ENCODE results near the gene FYN.

FYN gene

GRCh38 chr6:111680015-111680712, 193.1 kb downstream of the FYN start:
- Histone ChIP-seq H3K9me3 (no peaks in the 10 kb centered on the region), H3K27ac (no peak overlapping the region), H3K27me3 (no peaks in the 10 kb centered on the region), H3K36me3 (no peaks in the 10 kb centered on the region), H3K4me3 (no peak overlapping the region), H3K4me1 (peaks cover 0 to 41% (median 20%) of the 10 kb centered on the region in 4 donors)
- no peak for DNase-seq
- TF ChIP-seq, protein P1, sequence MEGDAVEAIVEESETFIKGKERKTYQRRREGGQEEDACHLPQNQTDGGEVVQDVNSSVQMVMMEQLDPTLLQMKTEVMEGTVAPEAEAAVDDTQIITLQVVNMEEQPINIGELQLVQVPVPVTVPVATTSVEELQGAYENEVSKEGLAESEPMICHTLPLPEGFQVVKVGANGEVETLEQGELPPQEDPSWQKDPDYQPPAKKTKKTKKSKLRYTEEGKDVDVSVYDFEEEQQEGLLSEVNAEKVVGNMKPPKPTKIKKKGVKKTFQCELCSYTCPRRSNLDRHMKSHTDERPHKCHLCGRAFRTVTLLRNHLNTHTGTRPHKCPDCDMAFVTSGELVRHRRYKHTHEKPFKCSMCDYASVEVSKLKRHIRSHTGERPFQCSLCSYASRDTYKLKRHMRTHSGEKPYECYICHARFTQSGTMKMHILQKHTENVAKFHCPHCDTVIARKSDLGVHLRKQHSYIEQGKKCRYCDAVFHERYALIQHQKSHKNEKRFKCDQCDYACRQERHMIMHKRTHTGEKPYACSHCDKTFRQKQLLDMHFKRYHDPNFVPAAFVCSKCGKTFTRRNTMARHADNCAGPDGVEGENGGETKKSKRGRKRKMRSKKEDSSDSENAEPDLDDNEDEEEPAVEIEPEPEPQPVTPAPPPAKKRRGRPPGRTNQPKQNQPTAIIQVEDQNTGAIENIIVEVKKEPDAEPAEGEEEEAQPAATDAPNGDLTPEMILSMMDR (IDR thresholded peaks at IDR 0.05), result no peak
- intact Hi-C loops (cut with DNase I; ENCODE audit: low total_unique reads), result no loop called here

DNA sequence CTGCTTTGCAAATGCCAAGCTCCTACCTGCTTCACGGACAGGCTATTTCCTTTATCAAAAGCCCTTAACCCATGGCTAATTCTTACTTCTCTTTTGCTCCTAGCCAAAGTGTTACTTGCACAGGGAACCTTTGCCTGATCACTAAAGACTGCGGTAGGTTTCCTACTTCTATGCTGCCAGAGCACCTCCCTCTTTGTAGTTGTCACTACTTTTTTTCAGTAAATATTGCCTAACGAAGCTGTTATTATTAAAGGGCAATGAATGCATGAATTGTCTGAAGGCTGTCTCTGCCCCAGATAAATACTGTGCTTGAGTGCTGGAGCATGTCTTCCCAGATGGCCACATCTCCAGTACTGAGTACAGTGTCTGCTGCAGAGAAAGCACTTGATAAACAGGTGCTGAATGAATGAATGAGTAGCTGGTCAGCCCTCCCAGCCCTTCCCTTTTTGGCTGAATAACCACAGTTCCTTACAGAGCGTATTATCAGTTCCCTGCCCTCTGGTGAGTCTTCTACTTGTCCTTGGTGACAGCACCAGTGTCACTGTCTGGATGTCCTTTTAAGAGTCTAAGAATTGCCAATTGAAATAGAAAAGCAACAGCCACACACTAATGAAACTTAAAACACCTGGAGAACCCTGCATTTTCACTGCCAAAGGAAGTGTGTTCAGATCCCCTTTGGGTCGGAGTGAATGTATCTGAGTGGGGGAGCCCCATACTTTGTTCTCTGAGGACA, 194.0 kb downstream of the FYN start:
- Histone ChIP-seq H3K36me3 (peaks cover 0 to 3% (median under 1%) of the 10 kb centered on the region in 3 donors), H3K27ac (no peak overlapping the region), H3K9me3 (no peaks in the 10 kb centered on the region), H3K27me3 (no peaks in the 10 kb centered on the region), H3K4me3 (no peak overlapping the region), H3K4me1 (peaks cover 0 to 36% (median 19%) of the 10 kb centered on the region in 4 donors)
- TF ChIP-seq, protein P1 (IDR thresholded peaks at IDR 0.05), result no peak
- no peak for DNase-seq
- intact Hi-C loops (cut with DNase I; ENCODE audit: low total_unique reads), result no loop called here

DNA sequence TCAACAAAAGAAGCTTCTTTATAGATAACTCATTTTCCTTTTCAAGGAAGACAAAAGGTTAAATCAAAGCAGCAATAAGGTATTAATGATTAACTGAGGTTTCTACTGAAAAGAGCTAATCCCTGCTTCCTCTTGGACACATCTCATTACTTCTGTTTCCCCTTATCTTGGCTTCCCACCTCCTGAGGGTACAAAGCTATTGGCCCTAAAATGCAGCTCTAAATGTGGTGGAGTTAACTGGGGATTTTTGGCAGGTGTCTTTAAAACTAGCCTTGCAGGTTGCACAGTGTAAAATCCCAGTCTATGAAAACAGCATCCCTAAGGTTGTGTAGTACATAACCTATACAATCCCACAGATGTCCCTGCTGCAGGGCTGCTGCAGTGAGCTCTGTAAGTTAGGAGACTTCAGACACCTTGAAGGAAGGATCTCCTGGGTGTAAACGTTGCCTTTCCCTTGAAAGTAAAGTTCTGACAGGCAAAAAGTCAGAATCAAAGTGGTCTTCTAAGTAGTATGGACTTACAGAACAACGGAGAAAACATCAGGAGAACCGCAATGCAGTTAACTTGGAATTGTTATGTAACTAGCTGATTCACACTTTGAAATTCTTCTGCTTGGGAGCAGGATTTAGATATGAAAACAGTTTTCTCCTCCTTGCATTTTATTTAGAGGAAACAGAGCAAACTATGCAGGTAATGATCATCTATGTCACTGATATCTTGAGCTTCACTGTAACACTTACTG, 195.8 kb downstream of the FYN start:
- TF ChIP-seq, protein P1 (IDR thresholded peaks at IDR 0.05), result no peak
- Histone ChIP-seq H3K4me3 (no peak overlapping the region), H3K27ac (no peak overlapping the region), H3K36me3 (peaks cover 0 to 19% (median 5%) of the 10 kb centered on the region in 3 donors), H3K27me3 (no peaks in the 10 kb centered on the region), H3K9me3 (no peaks in the 10 kb centered on the region), H3K4me1 (peaks cover 0 to 18% (median 9%) of the 10 kb centered on the region in 4 donors)
- no peak for DNase-seq
- intact Hi-C loops (cut with DNase I; ENCODE audit: low total_unique reads), result no loop called here

- Histone ChIP-seq H3K4me1 (peaks cover 0 to 11% (median 7%) of the 10 kb centered on the region in 4 donors), H3K9me3 (no peaks in the 10 kb centered on the region), H3K27ac (no peak overlapping the region), H3K4me3 (no peak overlapping the region), H3K27me3 (no peaks in the 10 kb centered on the region), H3K36me3 (peaks cover 0 to 27% (median 12%) of the 10 kb centered on the region in 3 donors)
- intact Hi-C loops (cut with DNase I; ENCODE audit: low total_unique reads), result no loop called here
- no peak for DNase-seq
- TF ChIP-seq, protein P1 (IDR thresholded peaks at IDR 0.05), result no peak
Measured at GRCh38 chr6:111676383-111676782, 196.9 kb downstream of the FYN start.

- Histone ChIP-seq H3K4me1 (peaks cover 0 to 6% (median 3%) of the 10 kb centered on the region in 4 donors), H3K9me3 (no peaks in the 10 kb centered on the region), H3K27ac (no peak overlapping the region), H3K27me3 (no peaks in the 10 kb centered on the region), H3K4me3 (no peak overlapping the region), H3K36me3 (peaks cover 0 to 30% (median 15%) of the 10 kb centered on the region in 3 donors)
- TF ChIP-seq, protein P1 (IDR thresholded peaks at IDR 0.05), result no peak
- DNase-seq, result no peak
- intact Hi-C loops (cut with DNase I; ENCODE audit: low total_unique reads), result no loop called here
Measured at GRCh38 chr6:111674883-111675282, 198.4 kb downstream of the FYN start.
